ENCODE data around the gene KRT76.

- TF ChIP-seq CTCF (IDR thresholded peaks at IDR 0.05 in 2 of 3, conservative IDR thresholded peaks at IDR 0.05 in 1 of 3; ENCODE audit: borderline replicate concordance in 1 of 3, insufficient read depth in 1 of 3, low read depth in 2 of 3, low read length in 2 of 3) (no peak), POLR2A (IDR thresholded peaks at IDR 0.05; ENCODE audit: borderline replicate concordance, extremely low read depth, insufficient read depth, insufficient read length) (no peak), EZH2 (IDR thresholded peaks at IDR 0.05) (no peak), ZBTB33 (IDR thresholded peaks at IDR 0.05; ENCODE audit: extremely low read depth, insufficient replicate concordance, low read length) (no peak), YY1 (IDR thresholded peaks at IDR 0.05; ENCODE audit: extremely low read depth, insufficient replicate concordance, low read depth, low read length) (no peak), MAX (IDR thresholded peaks at IDR 0.05) (no peak)
These were observed 29.1 kb upstream of the KRT76 start for GRCh38 chr12:52806169-52806811.
